Muscle layer of colon (tissue), 2 donors: Measurements from ENCODE around the gene MED13.
"Not testable (repeated sequence)": the region's sequence is repeated elsewhere in the genome, so short reads cannot be mapped to it uniquely, and the experiment has no call there.

Experiments
- H3K27ac ChIP-seq: one replicate; pipeline ENCODE4 v1.7.0; 2013; ENCODE audit warnings: low read depth, mild to moderate bottlenecking, low read length, moderate library complexity
- H3K27me3 ChIP-seq, 2 donors: one replicate each; pipeline ENCODE4 v1.7.0; 2013; ENCODE audit warnings: low read length in 2 of 2, mild to moderate bottlenecking in 2 of 2; ENCODE audit not compliant: insufficient read depth in 2 of 2, control insufficient read depth in 1 of 2
- H3K36me3 ChIP-seq: one replicate; pipeline ENCODE4 v1.7.0; 2013; ENCODE audit warnings: mild to moderate bottlenecking, low read length; ENCODE audit not compliant: insufficient read depth
- H3K4me1 ChIP-seq: one replicate; pipeline ENCODE4 v1.7.0; 2013; ENCODE audit warnings: mild to moderate bottlenecking, low read length; ENCODE audit not compliant: insufficient read depth
- H3K4me3 ChIP-seq, 2 donors: one replicate each; pipeline ENCODE4 v1.7.0; 2013; ENCODE audit warnings: low read length in 2 of 2, low read depth in 1 of 2, mild to moderate bottlenecking in 1 of 2, moderate library complexity in 1 of 2
- H3K9ac ChIP-seq: one replicate; pipeline ENCODE4 v1.7.0; 2013; ENCODE audit warnings: low read length
- H3K9me3 ChIP-seq: one replicate; pipeline ENCODE4 v1.7.0; 2013; ENCODE audit warnings: mild to moderate bottlenecking, low read length
- donor health status: abdominal sarcoma.
- donor health status: Adenocarcinoma of cecum.

Gene MED13

DNA sequence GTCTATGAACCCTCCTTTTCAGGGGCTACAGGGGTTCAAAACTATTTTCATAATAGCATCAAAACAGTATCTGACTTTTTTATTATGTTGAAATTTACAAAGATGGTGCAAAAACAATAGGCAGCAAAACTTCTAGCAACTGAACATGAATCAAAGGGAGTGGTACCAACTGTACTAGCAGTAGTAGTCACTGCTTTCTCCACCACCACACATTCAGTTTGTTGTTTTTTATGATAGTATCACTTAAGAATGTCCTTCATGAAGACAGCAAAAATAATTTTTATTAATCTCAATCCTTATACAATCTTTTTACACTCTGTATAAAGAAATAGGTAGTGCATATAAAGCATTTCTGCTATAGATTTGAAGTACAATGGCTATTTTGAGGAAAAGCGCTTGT, 47.6 kb downstream of the MED13 start:
- Histone ChIP-seq H3K36me3 (peaks cover 3% of the 10 kb centered on the region), H3K9ac (no peak overlapping the region), H3K27ac (no peak overlapping the region), H3K4me1 (no peaks in the 10 kb centered on the region), H3K9me3 (no peaks in the 10 kb centered on the region), H3K4me3 (no peak overlapping the region), H3K27me3 (no peaks in the 10 kb centered on the region)

- H3K4me1 ChIP-seq, result no peaks in the 10 kb centered on the region
- H3K27ac ChIP-seq, result no peak overlapping the region
- H3K9ac ChIP-seq, result no peak overlapping the region
- H3K36me3 ChIP-seq, result peaks cover 14% of the 10 kb centered on the region
- H3K27me3 ChIP-seq, result no peaks in the 10 kb centered on the region
- H3K4me3 ChIP-seq, result no peak overlapping the region
- H3K9me3 ChIP-seq, result no peaks in the 10 kb centered on the region
Observed at GRCh38 chr17:62014526-62014925, 50.6 kb downstream of the MED13 start.

- Histone ChIP-seq H3K4me1 (peaks cover 5% of the 10 kb centered on the region), H3K27me3 (no peaks in the 10 kb centered on the region), H3K4me3 (no peak overlapping the region), H3K27ac (no peak overlapping the region), H3K9ac (no peak overlapping the region), H3K9me3 (no peaks in the 10 kb centered on the region), H3K36me3 (peaks cover 20% of the 10 kb centered on the region)
Observed at GRCh38 chr17:62009220-62009619, 55.9 kb downstream of the MED13 start.

DNA sequence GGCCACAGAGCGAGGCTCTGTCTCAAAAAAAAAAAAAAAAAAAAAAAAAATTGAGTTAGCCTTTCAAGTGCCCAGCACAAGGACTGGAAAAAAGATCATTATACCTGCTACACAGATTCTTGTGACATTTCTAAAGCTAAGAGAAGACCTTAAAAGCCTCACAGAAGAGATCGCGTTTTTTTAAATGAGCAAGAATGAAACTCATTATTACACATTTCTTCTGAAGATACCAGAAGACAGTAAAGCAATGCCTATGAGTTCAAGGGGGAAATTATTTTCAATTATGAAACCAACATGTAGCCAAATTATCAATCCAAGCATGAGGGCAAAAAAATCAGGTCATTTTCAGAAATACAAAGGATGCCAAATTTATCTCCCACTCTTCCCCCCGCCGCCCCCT, 56.8 kb downstream of the MED13 start:
- no peak overlapping the region for H3K9ac ChIP-seq
- H3K4me3 ChIP-seq, result no peak overlapping the region
- H3K27me3 ChIP-seq, result no peaks in the 10 kb centered on the region
- H3K9me3 ChIP-seq, result no peaks in the 10 kb centered on the region
- H3K4me1 ChIP-seq, result peaks cover 5% of the 10 kb centered on the region
- peaks cover 24% of the 10 kb centered on the region for H3K36me3 ChIP-seq
- H3K27ac ChIP-seq, result no peak overlapping the region

DNA sequence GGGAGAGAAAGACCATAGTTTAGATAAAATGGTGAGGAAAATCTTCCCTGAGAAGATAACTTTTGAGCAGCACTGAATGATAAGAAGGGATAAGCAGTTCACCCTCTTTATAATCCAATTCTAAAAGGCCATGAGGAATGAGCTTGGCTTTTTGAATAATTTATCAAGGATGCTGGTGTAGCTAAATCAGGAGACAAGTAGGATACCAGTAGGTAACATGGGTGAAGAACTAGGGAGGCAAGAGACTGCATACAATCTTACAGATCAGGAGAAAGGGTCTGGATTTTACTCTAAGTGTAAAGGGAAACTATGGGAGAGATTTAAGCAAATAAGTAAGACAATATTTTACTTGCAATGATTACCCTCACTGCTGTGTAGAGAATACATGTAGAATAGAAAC, 60.7 kb downstream of the MED13 start:
- Histone ChIP-seq H3K4me1 (peaks cover 10% of the 10 kb centered on the region), H3K36me3 (peaks cover 9% of the 10 kb centered on the region), H3K27me3 (no peaks in the 10 kb centered on the region), H3K9ac (no peak overlapping the region), H3K9me3 (no peaks in the 10 kb centered on the region), H3K27ac (no peak overlapping the region), H3K4me3 (no peak overlapping the region)

DNA sequence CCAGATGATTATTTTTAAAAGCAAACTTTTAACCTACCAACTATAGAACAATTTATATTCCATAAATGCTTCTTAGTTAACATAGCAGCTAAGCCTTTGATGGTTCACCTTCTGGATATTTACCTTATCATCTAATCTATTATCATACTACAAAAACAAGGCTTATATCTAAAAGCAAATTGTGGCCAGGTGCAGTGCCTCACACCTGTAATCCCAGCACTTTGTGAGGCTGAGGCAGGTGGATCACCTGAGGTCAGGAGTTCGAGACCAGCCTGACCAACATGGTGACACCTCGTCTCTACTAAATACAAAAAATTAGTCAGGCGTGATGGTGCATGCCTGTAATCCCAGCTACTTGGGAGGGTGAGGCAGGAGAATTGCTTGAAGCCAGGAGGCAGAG, 61.9 kb downstream of the MED13 start:
- H3K36me3 ChIP-seq, H3K9me3 ChIP-seq: not testable (repeated sequence)

GRCh38 chr17:62001105-62001504, 64.0 kb downstream of the MED13 start:
- Histone ChIP-seq H3K9ac (no peak overlapping the region), H3K4me1 (peaks cover 27% of the 10 kb centered on the region), H3K36me3 (peaks cover 8% of the 10 kb centered on the region), H3K27ac (no peak overlapping the region), H3K27me3 (no peaks in the 10 kb centered on the region), H3K4me3 (no peak overlapping the region), H3K9me3 (no peaks in the 10 kb centered on the region)

More for the DNA sequence above, 61.9 kb downstream of the MED13 start:
- H3K4me1 ChIP-seq, result peaks cover 13% of the 10 kb centered on the region
- not testable (repeated sequence) for H3K4me3 ChIP-seq, H3K9ac ChIP-seq, H3K27ac ChIP-seq, H3K27me3 ChIP-seq

DNA sequence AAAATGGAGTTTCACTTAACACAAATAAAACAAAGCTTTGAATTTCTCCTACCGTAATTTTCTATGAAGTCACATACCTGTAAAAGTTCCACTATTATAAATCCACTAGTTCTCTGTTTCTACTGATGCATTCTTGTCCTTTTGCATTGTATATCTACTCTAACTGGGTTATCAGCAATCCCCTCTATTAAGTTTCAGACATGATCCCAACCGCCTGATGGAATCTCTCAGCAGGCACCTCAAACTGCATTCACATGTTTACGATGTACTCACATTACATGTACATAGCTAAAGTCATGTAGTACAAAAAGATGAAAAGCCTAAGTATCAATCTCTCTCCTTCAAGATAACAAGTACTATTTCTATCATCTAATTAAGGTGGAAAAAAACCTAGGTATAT, 64.9 kb downstream of the MED13 start:
- Histone ChIP-seq H3K36me3 (peaks cover 8% of the 10 kb centered on the region), H3K4me1 (peaks cover 26% of the 10 kb centered on the region)

DNA sequence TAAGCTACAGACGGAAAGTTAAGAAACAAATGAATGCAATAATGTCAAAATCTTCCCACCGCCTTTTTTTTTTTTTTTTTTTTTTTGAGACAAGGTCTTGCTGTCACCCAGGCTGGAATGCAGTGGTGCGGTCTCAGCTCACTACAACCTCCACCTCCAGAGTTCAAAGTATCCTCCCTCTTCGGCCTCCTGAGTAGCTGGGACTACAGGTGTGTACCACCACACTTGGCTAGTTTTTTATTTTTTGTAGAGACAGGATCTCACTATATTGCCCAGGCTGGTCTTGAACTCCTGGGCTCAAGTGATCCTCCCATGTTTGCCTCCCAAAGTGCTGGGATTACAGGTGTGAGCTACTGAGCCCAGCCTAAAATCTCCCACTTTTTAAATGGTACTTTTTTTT, 66.5 kb downstream of the MED13 start:
- not testable (repeated sequence) for H3K36me3 ChIP-seq, H3K9ac ChIP-seq, H3K4me3 ChIP-seq, H3K27me3 ChIP-seq, H3K9me3 ChIP-seq, H3K27ac ChIP-seq
- peaks cover 26% of the 10 kb centered on the region for H3K4me1 ChIP-seq

More for the DNA sequence above, 64.9 kb downstream of the MED13 start:
- Histone ChIP-seq H3K27me3 (no peaks in the 10 kb centered on the region), H3K9ac (no peak overlapping the region), H3K9me3 (no peaks in the 10 kb centered on the region), H3K27ac (no peak overlapping the region), H3K4me3 (no peak overlapping the region)

- no peaks in the 10 kb centered on the region for H3K36me3 ChIP-seq
- peaks cover 26% of the 10 kb centered on the region for H3K4me1 ChIP-seq
- no peaks in the 10 kb centered on the region for H3K27me3 ChIP-seq
- H3K9me3 ChIP-seq, result no peaks in the 10 kb centered on the region
- H3K4me3 ChIP-seq, result no peak overlapping the region
- H3K27ac ChIP-seq, result no peak overlapping the region
- H3K9ac ChIP-seq, result no peak overlapping the region
Observed at GRCh38 chr17:61997664-61998063, 67.4 kb downstream of the MED13 start.

- no peaks in the 10 kb centered on the region for H3K9me3 ChIP-seq
- peak overlapping the region; percentile 34 for H3K27ac ChIP-seq
- H3K4me1 ChIP-seq, result peaks cover 26% of the 10 kb centered on the region
- H3K9ac ChIP-seq, result no peak overlapping the region
- no peaks in the 10 kb centered on the region for H3K27me3 ChIP-seq
- H3K4me3 ChIP-seq, result no peak overlapping the region
- H3K36me3 ChIP-seq, result no peaks in the 10 kb centered on the region
Observed at GRCh38 chr17:61996916-61997605, 68.0 kb downstream of the MED13 start.

DNA sequence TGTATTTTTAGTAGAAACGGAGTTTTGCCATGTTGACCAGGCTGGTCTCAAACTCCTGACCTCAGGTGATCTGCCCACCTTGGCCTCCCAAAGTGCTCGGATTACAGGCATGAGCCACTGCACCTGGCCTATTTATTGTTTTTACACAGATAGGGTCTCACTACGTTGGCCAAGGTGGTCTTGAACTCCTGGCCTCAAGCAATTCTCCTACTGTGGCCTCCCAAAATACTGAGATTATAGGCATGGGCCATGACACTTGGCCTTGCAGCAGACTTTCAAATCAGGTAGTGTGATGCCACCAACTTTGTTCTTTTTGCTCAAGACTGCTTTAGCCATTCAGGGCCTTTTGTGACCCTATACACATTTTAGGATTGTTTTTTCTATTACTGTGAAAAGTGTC, 75.6 kb downstream of the MED13 start:
- H3K27ac ChIP-seq, result no peak overlapping the region
- no peak overlapping the region for H3K4me3 ChIP-seq
- peaks cover 3% of the 10 kb centered on the region for H3K36me3 ChIP-seq

More for the DNA sequence above, 75.6 kb downstream of the MED13 start:
- Histone ChIP-seq H3K4me1 (no peaks in the 10 kb centered on the region), H3K9ac (no peak overlapping the region), H3K27me3 (no peaks in the 10 kb centered on the region), H3K9me3 (no peaks in the 10 kb centered on the region)
